WTC11 (cell line): ENCODE measurements around the gene OTOGL.
"Not testable (repeated sequence)": the region's sequence is repeated elsewhere in the genome, so short reads cannot be mapped to it uniquely, and the experiment has no call there.

ENCODE experiments used
- CREB1 ChIP-seq: sonication (generic); formaldehyde crosslinking; IDR thresholded peaks from 2 replicates; pipeline ENCODE4 v1.8.0; 2023; ENCODE audit warnings: mild to moderate bottlenecking, missing genetic modification reagents
- TF ChIP-seq, protein P1 (sequence below): fragments of 200-600 bp; IDR thresholded peaks from 2 replicates; pipeline ENCODE4 v1.8.0; 2022; ENCODE audit warnings: antibody characterized with exemption
- TF ChIP-seq, protein P2 (sequence below): sonication (generic); formaldehyde crosslinking; IDR thresholded peaks from 2 replicates; pipeline ENCODE4 v1.8.0; 2023; ENCODE audit warnings: missing genetic modification reagents, mild to moderate bottlenecking, borderline replicate concordance
- TF ChIP-seq, protein P3 (sequence below): fragments of 250-450 bp; sonication (Bioruptor Pico); IDR thresholded peaks from 2 replicates; pipeline ENCODE4 v2.1.2; 2022; ENCODE audit warnings: mild to moderate bottlenecking, moderate library complexity

DNA sequence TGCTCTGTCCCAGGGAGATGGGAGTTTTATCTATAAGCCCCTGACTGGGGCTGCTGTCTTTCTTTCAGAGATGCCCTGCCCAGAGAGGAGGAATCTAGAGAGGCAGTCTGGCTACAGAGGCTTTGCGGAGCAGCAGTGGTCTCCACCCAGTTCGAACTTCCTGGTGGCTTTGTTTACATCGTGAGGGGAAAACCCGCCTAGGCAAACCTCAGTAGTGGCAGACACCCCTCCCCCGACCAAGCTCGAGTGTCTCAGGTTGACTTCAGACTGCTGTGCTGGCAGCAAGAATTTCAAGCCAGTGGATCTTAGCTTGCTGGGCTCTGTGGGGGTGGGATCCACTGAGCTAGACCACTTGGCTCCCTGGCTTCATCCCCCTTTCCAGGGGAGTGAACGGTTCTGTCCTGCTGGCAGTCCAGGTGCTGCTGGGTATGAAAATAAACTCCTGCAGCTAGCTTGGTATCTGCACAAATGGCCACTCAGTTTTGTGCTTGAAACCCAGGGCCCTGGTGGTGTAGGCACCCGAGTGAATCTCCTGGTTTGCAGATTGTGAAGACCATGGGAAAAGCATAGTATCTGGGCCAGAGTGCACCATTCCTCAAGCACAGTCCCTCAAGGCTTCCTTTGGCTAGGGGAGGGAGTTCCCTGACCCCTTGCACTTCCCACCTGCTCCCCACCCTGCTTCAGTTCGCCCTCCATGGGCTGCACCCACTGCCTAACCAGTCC is 15.3 kb upstream of the OTOGL start:
- TF ChIP-seq, protein P1, sequence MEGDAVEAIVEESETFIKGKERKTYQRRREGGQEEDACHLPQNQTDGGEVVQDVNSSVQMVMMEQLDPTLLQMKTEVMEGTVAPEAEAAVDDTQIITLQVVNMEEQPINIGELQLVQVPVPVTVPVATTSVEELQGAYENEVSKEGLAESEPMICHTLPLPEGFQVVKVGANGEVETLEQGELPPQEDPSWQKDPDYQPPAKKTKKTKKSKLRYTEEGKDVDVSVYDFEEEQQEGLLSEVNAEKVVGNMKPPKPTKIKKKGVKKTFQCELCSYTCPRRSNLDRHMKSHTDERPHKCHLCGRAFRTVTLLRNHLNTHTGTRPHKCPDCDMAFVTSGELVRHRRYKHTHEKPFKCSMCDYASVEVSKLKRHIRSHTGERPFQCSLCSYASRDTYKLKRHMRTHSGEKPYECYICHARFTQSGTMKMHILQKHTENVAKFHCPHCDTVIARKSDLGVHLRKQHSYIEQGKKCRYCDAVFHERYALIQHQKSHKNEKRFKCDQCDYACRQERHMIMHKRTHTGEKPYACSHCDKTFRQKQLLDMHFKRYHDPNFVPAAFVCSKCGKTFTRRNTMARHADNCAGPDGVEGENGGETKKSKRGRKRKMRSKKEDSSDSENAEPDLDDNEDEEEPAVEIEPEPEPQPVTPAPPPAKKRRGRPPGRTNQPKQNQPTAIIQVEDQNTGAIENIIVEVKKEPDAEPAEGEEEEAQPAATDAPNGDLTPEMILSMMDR, result not testable (repeated sequence)
- TF ChIP-seq, protein P2, sequence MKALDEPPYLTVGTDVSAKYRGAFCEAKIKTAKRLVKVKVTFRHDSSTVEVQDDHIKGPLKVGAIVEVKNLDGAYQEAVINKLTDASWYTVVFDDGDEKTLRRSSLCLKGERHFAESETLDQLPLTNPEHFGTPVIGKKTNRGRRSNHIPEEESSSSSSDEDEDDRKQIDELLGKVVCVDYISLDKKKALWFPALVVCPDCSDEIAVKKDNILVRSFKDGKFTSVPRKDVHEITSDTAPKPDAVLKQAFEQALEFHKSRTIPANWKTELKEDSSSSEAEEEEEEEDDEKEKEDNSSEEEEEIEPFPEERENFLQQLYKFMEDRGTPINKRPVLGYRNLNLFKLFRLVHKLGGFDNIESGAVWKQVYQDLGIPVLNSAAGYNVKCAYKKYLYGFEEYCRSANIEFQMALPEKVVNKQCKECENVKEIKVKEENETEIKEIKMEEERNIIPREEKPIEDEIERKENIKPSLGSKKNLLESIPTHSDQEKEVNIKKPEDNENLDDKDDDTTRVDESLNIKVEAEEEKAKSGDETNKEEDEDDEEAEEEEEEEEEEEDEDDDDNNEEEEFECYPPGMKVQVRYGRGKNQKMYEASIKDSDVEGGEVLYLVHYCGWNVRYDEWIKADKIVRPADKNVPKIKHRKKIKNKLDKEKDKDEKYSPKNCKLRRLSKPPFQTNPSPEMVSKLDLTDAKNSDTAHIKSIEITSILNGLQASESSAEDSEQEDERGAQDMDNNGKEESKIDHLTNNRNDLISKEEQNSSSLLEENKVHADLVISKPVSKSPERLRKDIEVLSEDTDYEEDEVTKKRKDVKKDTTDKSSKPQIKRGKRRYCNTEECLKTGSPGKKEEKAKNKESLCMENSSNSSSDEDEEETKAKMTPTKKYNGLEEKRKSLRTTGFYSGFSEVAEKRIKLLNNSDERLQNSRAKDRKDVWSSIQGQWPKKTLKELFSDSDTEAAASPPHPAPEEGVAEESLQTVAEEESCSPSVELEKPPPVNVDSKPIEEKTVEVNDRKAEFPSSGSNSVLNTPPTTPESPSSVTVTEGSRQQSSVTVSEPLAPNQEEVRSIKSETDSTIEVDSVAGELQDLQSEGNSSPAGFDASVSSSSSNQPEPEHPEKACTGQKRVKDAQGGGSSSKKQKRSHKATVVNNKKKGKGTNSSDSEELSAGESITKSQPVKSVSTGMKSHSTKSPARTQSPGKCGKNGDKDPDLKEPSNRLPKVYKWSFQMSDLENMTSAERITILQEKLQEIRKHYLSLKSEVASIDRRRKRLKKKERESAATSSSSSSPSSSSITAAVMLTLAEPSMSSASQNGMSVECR (CRISPR knock-in tag), result not testable (repeated sequence)
- not testable (repeated sequence) for TF ChIP-seq CREB1 (CRISPR knock-in tag)
- TF ChIP-seq, protein P3, sequence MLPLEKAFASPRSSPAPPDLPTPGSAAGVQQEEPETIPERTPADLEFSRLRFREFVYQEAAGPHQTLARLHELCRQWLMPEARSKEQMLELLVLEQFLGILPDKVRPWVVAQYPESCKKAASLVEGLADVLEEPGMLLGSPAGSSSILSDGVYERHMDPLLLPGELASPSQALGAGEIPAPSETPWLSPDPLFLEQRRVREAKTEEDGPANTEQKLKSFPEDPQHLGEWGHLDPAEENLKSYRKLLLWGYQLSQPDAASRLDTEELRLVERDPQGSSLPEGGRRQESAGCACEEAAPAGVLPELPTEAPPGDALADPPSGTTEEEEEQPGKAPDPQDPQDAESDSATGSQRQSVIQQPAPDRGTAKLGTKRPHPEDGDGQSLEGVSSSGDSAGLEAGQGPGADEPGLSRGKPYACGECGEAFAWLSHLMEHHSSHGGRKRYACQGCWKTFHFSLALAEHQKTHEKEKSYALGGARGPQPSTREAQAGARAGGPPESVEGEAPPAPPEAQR (CRISPR knock-in tag), result not testable (repeated sequence)
